Keratinocyte (primary cell): ENCODE data around the gene CES1.

Experiments
- CTCF ChIP-seq, 3 experiments: IDR thresholded peaks in 1 of 3; conservative IDR thresholded peaks in 1 of 3; optimal IDR thresholded peaks in 1 of 3; 2 replicates in 2 of 3; 3 replicates in 1 of 3; pipeline versions ENCODE3 to v1.5.1; 2011; ENCODE audit warnings: low read length in 3 of 3, mild to moderate bottlenecking in 3 of 3, moderate library complexity in 2 of 3, control low read depth in 1 of 3, inconsistent platforms in 1 of 3; ENCODE audit not compliant: insufficient read depth in 2 of 3; ENCODE audit errors: extremely low read depth in 1 of 3
- EZH2 ChIP-seq: IDR thresholded peaks from one replicate; pipeline ENCODE4 v1.6.1; 2012; ENCODE audit warnings: inconsistent platforms, mild to moderate bottlenecking, low read length, moderate library complexity

GRCh38 chr16:55817236-55817912 lies 15.5 kb downstream of the CES1 start:
- TF ChIP-seq CTCF (optimal IDR thresholded peaks at IDR 0.05 in 1 of 3, IDR thresholded peaks at IDR 0.05 in 1 of 3, conservative IDR thresholded peaks at IDR 0.05 in 1 of 3; ENCODE audit: extremely low read depth in 1 of 3, insufficient read depth in 2 of 3, low read length in 3 of 3) (no peak), EZH2 (no peak)
